H1 (cell line): ENCODE measurements around the gene CNFN. TPM values are rescaled to one million over a fixed set of nuclear protein-coding genes. Genes with fewer than 3 reads are reported as not detected.

Experiments
- CTCF ChIA-PET: fragments of 300-600 bp; sonication (Branson Sonifier 250); formaldehyde crosslinking; loops from one replicate; lab custom pipeline; 2021; ENCODE audit not compliant: partially characterized antibody; lab: Charles Lee
- POLR2A ChIA-PET: fragments of 300-600 bp; sonication (Branson Sonifier 250); formaldehyde crosslinking; loops from one replicate; lab custom pipeline; 2021; ENCODE audit warnings: inconsistent platforms; ENCODE audit not compliant: partially characterized antibody; lab: Charles Lee
- DNase-seq, 2 experiments: peaks; one replicate each; pipeline versions ENCODE4 v3.0.0 to v3.0.0-alpha.2; 2010 to 2022; ENCODE audit warnings: low spot score in 2 of 2, low read depth in 1 of 2, mixed read lengths in 1 of 2
- FAIRE-seq: peaks from 2 replicates; lab custom pipeline; 2011; peaks lifted over from hg19 to GRCh38; lab: Jason Lieb, UNC
- H2AFZ ChIP-seq: 2 replicates; pipeline ENCODE4 v1.8.1; 2012; ENCODE audit warnings: low read length, inconsistent platforms
- H2AK5ac ChIP-seq: 2 replicates; pipeline ENCODE4 v1.6.1; 2013; ENCODE audit warnings: low read depth, low read length
- H2BK120ac ChIP-seq: replicated peaks from 2 replicates; pipeline ENCODE3; 2013; ENCODE audit warnings: low read depth, low read length, inconsistent platforms
- H2BK12ac ChIP-seq: 2 replicates; pipeline ENCODE4 v1.6.1; 2013; ENCODE audit warnings: low read depth, low read length
- H2BK15ac ChIP-seq: 2 replicates; pipeline ENCODE4 v1.6.1; 2013; ENCODE audit warnings: low read length
- H2BK20ac ChIP-seq: 2 replicates; pipeline ENCODE4 v1.6.1; 2013; ENCODE audit warnings: low read length
- H2BK5ac ChIP-seq: 2 replicates; pipeline ENCODE4 v1.6.1; 2013; ENCODE audit warnings: low read depth, low read length
- H3K14ac ChIP-seq: 2 replicates; pipeline ENCODE4 v1.6.1; 2013; ENCODE audit warnings: inconsistent platforms; ENCODE audit not compliant: insufficient read length
- H3K18ac ChIP-seq: 2 replicates; pipeline ENCODE4 v1.6.1; 2013; ENCODE audit warnings: low read length; ENCODE audit errors: extremely low read depth
- H3K23ac ChIP-seq: 2 replicates; pipeline ENCODE4 v1.6.1; 2013; ENCODE audit warnings: inconsistent platforms; ENCODE audit not compliant: insufficient read length
- H3K23me2 ChIP-seq: 2 replicates; pipeline ENCODE4 v1.6.1; 2013; ENCODE audit warnings: low read depth, low read length
- H3K27ac ChIP-seq: 2 replicates; pipeline ENCODE4 v1.6.1; 2011; ENCODE audit warnings: low read depth, low read length, inconsistent platforms
- H3K27me3 ChIP-seq, 4 experiments: replicated peaks in 1 of 4; 1 replicate in 1 of 4; 2 replicates in 3 of 4; pipeline versions ENCODE4 v1.6.1 to v1.8.1; 2011 to 2013; ENCODE audit warnings: low read length in 3 of 4, mild to moderate bottlenecking in 3 of 4, inconsistent platforms in 2 of 4, mixed read lengths in 2 of 4, moderate library complexity in 1 of 4; ENCODE audit not compliant: control insufficient read depth in 3 of 4, insufficient read depth in 3 of 4; ENCODE audit errors: extremely low read depth in 1 of 4
- H3K36me3 ChIP-seq, 4 experiments: 2 replicates each; pipeline versions ENCODE4 v1.6.1 to v1.8.1; 2011 to 2013; ENCODE audit warnings: mild to moderate bottlenecking in 4 of 4, low read length in 3 of 4, moderate library complexity in 2 of 4, control low read depth in 1 of 4, inconsistent platforms in 1 of 4; ENCODE audit not compliant: insufficient read depth in 4 of 4, control insufficient read depth in 2 of 4
- H3K4ac ChIP-seq: replicated peaks from 2 replicates; pipeline ENCODE3; 2013; ENCODE audit warnings: low read length, low read depth, mixed read lengths, inconsistent platforms; ENCODE audit not compliant: insufficient read length
- H3K4me1 ChIP-seq, 4 experiments: replicated peaks in 1 of 4; 1 replicate in 1 of 4; 2 replicates in 3 of 4; pipeline versions ENCODE4 v1.6.1 to v1.8.1; 2011 to 2013; ENCODE audit warnings: low read length in 3 of 4, inconsistent platforms in 2 of 4, mixed read lengths in 1 of 4; ENCODE audit not compliant: insufficient read depth in 4 of 4, control insufficient read depth in 3 of 4
- H3K4me2 ChIP-seq, 2 experiments: 2 replicates each; pipeline versions ENCODE4 v1.6.1 to v1.8.1; 2011 to 2013; ENCODE audit warnings: low read depth in 2 of 2, low read length in 2 of 2, control low read depth in 1 of 2, inconsistent platforms in 1 of 2, mild to moderate bottlenecking in 1 of 2; ENCODE audit not compliant: insufficient read depth in 1 of 2
- H3K4me3 ChIP-seq, 4 experiments: fragments of 200-600, 300-600 bp in 1 of 4; sonication (generic), shearing (Covaris generic), sonication (Bioruptor Twin) in 1 of 4; 2 replicates each; pipeline versions ENCODE4 v1.5.1 to v1.8.1; 2011 to 2016; ENCODE audit warnings: low read length in 4 of 4, low read depth in 3 of 4, control low read depth in 2 of 4, inconsistent platforms in 2 of 4, mild to moderate bottlenecking in 2 of 4, mixed read lengths in 1 of 4, moderate library complexity in 1 of 4; ENCODE audit not compliant: insufficient read depth in 2 of 4; ENCODE audit errors: extremely low read depth in 1 of 4
- H3K56ac ChIP-seq: replicated peaks from 2 replicates; pipeline ENCODE3; 2013; ENCODE audit warnings: low read depth, mild to moderate bottlenecking, mixed read lengths, low read length, inconsistent platforms; ENCODE audit not compliant: insufficient read length
- H3K79me1 ChIP-seq: 2 replicates; pipeline ENCODE4 v1.6.1; 2013; ENCODE audit warnings: low read depth, low read length, control low read depth
- H3K79me2 ChIP-seq, 2 experiments: 2 replicates each; pipeline versions ENCODE4 v1.6.1 to v1.8.1; 2012 to 2013; ENCODE audit warnings: low read length in 2 of 2, mild to moderate bottlenecking in 2 of 2, inconsistent platforms in 1 of 2; ENCODE audit not compliant: insufficient read depth in 2 of 2, control insufficient read depth in 1 of 2
- H3K9ac ChIP-seq, 4 experiments: replicated peaks in 1 of 4; 1 replicate in 1 of 4; 2 replicates in 3 of 4; pipeline versions ENCODE4 v1.6.1 to v1.8.1; 2011 to 2013; ENCODE audit warnings: low read depth in 3 of 4, low read length in 3 of 4, control low read depth in 2 of 4, mild to moderate bottlenecking in 2 of 4, moderate library complexity in 2 of 4, inconsistent platforms in 1 of 4; ENCODE audit errors: extremely low read depth in 1 of 4
- H3K9me3 ChIP-seq, 2 experiments: 2 replicates each; pipeline versions ENCODE4 v1.6.1 to v1.8.1; 2012 to 2013; ENCODE audit warnings: mild to moderate bottlenecking in 2 of 2, moderate library complexity in 2 of 2, control low read depth in 1 of 2, inconsistent platforms in 1 of 2, low read depth in 1 of 2, low read length in 1 of 2, mixed read lengths in 1 of 2; ENCODE audit not compliant: insufficient read depth in 2 of 2
- H4K20me1 ChIP-seq, 2 experiments: replicated peaks in 1 of 2; 2 replicates each; pipeline versions ENCODE3 to v1.8.1; 2011 to 2013; ENCODE audit warnings: inconsistent platforms in 2 of 2, low read length in 2 of 2, mild to moderate bottlenecking in 1 of 2; ENCODE audit not compliant: insufficient read depth in 2 of 2, control insufficient read depth in 1 of 2
- H4K5ac ChIP-seq: 2 replicates; pipeline ENCODE4 v1.6.1; 2013; ENCODE audit warnings: low read length, low read depth, mixed read lengths, inconsistent platforms; ENCODE audit not compliant: insufficient read length
- H4K8ac ChIP-seq: 2 replicates; pipeline ENCODE4 v1.8.0; 2013; ENCODE audit warnings: mild to moderate bottlenecking, moderate library complexity, low read length, inconsistent platforms; ENCODE audit not compliant: insufficient read depth; ENCODE audit errors: extremely low read depth
- H4K91ac ChIP-seq: replicated peaks from 2 replicates; pipeline ENCODE3; 2013; ENCODE audit warnings: low read length, mixed read lengths, inconsistent platforms; ENCODE audit not compliant: insufficient read length
- NRF1 ChIP-seq: IDR thresholded peaks from 2 replicates; pipeline ENCODE4 v1.6.1; 2011; ENCODE audit warnings: mild to moderate bottlenecking, low read depth, low read length, improper control_type of control experiment
- WGBS, 2 experiments: shearing (Covaris generic) in 1 of 2; methylation state at CpG; one replicate each; pipeline versions ENCODE4 v1.1.6 to v1.1.7; 2013 to 2015; ENCODE audit warnings: low lambda C conversion rate in 2 of 2, mixed read lengths in 2 of 2, inconsistent platforms in 1 of 2, low coverage in 1 of 2, missing lambda C conversion rate in 1 of 2; ENCODE audit not compliant: insufficient replicate concordance in 2 of 2, insufficient coverage in 1 of 2, insufficient read length in 1 of 2; ENCODE audit errors: extremely low coverage in 1 of 2, missing lambda C conversion rate in 1 of 2; 5-methylcytosine and 5-hydroxymethylcytosine counted together
- polyA plus RNA-seq, 7 experiments: library from polyadenylated mRNA; depleted of rRNA in 3 of 7; stranded (reverse) in 5 of 7; unstranded in 2 of 7; fragments of >200 nt in 5 of 7; fragments of 200-250 nt in 2 of 7; gene quantifications; 1 replicate in 5 of 7; 2 replicates in 1 of 7; 4 replicates in 1 of 7; pipeline versions ENCODE4 v1.2.1 to v1.2.3, GENCODE V29; 2011 to 2013; ENCODE audit warnings: missing spikeins in 2 of 7, mixed read lengths in 2 of 7
- total RNA-seq: library from RNA; stranded (reverse); fragmentation: NEBNext Ultra II Directional; extraction: Animal tissue kit (Norgen Biotek cat#: 25700); gene quantifications from 2 replicates; pipeline ENCODE4 v1.2.1, GENCODE V29; 2021

CNFN gene
- total and polyA plus RNA-seq, 2 of the 8 experiments (the other 6 are each of a cell fraction or from before 2014, with no cell fraction given) = 8.9 to 31.5 TPM

DNA sequence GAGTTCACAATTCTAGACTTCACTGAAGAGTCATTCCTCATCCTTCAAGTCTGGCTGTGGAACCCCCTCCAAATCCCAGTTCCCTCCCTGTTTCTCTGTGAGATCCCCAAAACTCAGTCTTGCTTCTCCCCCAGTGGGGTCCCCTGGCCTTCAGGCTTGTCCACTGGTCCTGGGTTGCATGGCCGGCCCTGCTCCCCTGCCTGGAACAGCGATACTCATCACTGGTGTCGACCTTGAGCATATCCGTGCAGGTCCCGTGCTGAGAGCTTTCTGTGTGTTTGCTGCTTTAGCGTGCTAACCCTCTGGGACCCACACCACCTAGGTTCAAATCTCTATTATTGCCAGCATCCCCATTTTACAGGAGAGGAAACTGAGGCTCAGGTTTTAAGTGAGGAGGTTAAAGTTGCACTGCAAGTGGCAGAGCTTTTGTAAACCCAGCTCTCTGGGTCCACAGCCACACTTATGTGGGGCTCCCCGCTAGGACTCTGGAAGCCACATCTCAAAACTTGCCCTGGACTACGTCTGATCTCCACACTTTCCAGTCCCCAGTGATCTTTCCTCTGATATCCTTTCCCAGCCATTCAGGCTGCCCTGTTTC is 21.6 kb upstream of the CNFN start:
- Histone ChIP-seq H3K18ac (no peak overlapping the region), H4K91ac (no peak overlapping the region), H3K9me3 (no peaks in the 10 kb centered on the region), H3K79me2 (no peaks in the 10 kb centered on the region), H3K23ac (no peak overlapping the region), H4K5ac (no peak overlapping the region), H3K9ac (no peak overlapping the region; a peak in 1 of 7 replicates), H3K14ac (no peak overlapping the region), H3K4me3 (no peak overlapping the region), H3K79me1 (no peaks in the 10 kb centered on the region), H3K56ac (no peak overlapping the region), H2AK5ac (no peak overlapping the region), H3K4ac (no peak overlapping the region), H4K20me1 (peaks cover 13 to 34% of the 10 kb centered on the region in 2 experiments), H3K36me3 (no peaks in the 10 kb centered on the region; a peak in 3 of 8 replicates), H2BK120ac (no peak overlapping the region), H2BK15ac (no peak overlapping the region), H3K4me2 (no peak overlapping the region), H3K4me1 (peaks cover 0 to 9% (median 1%) of the 10 kb centered on the region in 4 experiments; a peak in 2 of 7 replicates), H2BK20ac (no peak overlapping the region), H4K8ac (no peak overlapping the region), H3K27me3 (peaks cover 0 to 26% (median 15%) of the 10 kb centered on the region in 4 experiments; a peak in 5 of 7 replicates), H3K23me2 (0 out of 2 replicates have a peak, but pooled peaks cover 2% of the 10 kb centered on the region), H2BK12ac (no peak overlapping the region), H2BK5ac (no peak overlapping the region), H2AFZ (no peak overlapping the region), H3K27ac (no peak overlapping the region)
- DNase-seq (no peak), FAIRE-seq (no peak)
- 91% methylated on average over 8 of the region's 8 CpGs; no CpG with 5 or more reads in 1 of the 2 experiments for WGBS, 2 experiments
- TF ChIP-seq NRF1 = no peak
- CTCF ChIA-PET = interaction anchor here (0.8 to 6.6 kb wide), 8 partner anchors 9 to 185 kb away, joined by 3 to 38 read pairs (median 4); no protein-coding TSS in a partner anchor
- POLR2A ChIA-PET = interaction anchor here (0.6 to 1.8 kb wide), 7 partner anchors 9 to 339 kb away, joined by 3 to 7 read pairs (median 3); no protein-coding TSS in a partner anchor
